Prostate gland (tissue), 2 donors: Measurements from ENCODE around the gene EIF6. TPM values are rescaled to one million over a fixed set of nuclear protein-coding genes. Genes with fewer than 3 reads are reported as not detected.

Experiments
- DNase-seq: peaks from one replicate; pipeline ENCODE4 v3.0.0-alpha.2; 2019; ENCODE audit warnings: low spot score
- H3K27ac ChIP-seq, 2 donors: fragments of 200-600 bp; sonication (generic); 2 replicates each; pipeline ENCODE4 v1.5.1; 2017 to 2019
- H3K27me3 ChIP-seq: fragments of 200-600 bp; sonication (generic); replicated peaks from 2 replicates; pipeline ENCODE4 v1.5.1; 2019; ENCODE audit not compliant: insufficient read depth
- H3K36me3 ChIP-seq, 2 donors: fragments of 200-600 bp; sonication (generic); 1 replicate in 1 of 2; 2 replicates in 1 of 2; pipeline versions ENCODE4 v1.5.1 to v1.8.1; 2017 to 2019
- H3K4me1 ChIP-seq: fragments of 200-600 bp; sonication (generic); replicated peaks from 2 replicates; pipeline ENCODE4 v1.5.1; 2019
- H3K4me3 ChIP-seq, 2 donors: fragments of 200-600 bp; sonication (generic); 2 replicates each; pipeline ENCODE4 v1.5.1; 2017 to 2019
- H3K9me3 ChIP-seq: fragments of 200-600 bp; sonication (generic); 2 replicates; pipeline ENCODE4 v1.5.1; 2017
- POLR2A ChIP-seq: fragments of 450-650 bp; IDR thresholded peaks from one replicate; pipeline ENCODE4 v1.6.1; 2016; ENCODE audit warnings: antibody characterized with exemption, mild to moderate bottlenecking
- POLR2AphosphoS5 ChIP-seq: sonication (generic); formaldehyde crosslinking; IDR thresholded peaks from one replicate; pipeline ENCODE4 v1.6.1; 2017; ENCODE audit warnings: antibody characterized with exemption
- WGBS: methylation state at CpG from one replicate; pipeline ENCODE4 v1.1.5; 2018; 5-methylcytosine and 5-hydroxymethylcytosine counted together
- intact Hi-C: fragments of 100-400 bp; cut with DNase I; formaldehyde crosslinking; loops from one replicate; pipeline ENCODE4 v1.14.2; 2022
- total RNA-seq, 2 donors: library from RNA; depleted of rRNA; stranded (reverse); fragments of >200 nt; gene quantifications; one replicate each; pipeline ENCODE4 v1.1.0, GENCODE V29; 2016
- TF ChIP-seq, protein P1 (sequence below), 4 experiments: fragments of 200-600 bp in 2 of 4; fragments of 450-650 bp in 2 of 4; sonication (generic) in 2 of 4; IDR thresholded peaks; 1 replicate in 3 of 4; 2 replicates in 1 of 4; pipeline ENCODE4 v1.5.1; 2016 to 2019; ENCODE audit warnings: antibody characterized with exemption in 4 of 4, mild to moderate bottlenecking in 2 of 4, moderate library complexity in 2 of 4

Gene EIF6
- total RNA-seq, 2 donors from 2014 or later, result 78.2 to 93.9 TPM

DNA sequence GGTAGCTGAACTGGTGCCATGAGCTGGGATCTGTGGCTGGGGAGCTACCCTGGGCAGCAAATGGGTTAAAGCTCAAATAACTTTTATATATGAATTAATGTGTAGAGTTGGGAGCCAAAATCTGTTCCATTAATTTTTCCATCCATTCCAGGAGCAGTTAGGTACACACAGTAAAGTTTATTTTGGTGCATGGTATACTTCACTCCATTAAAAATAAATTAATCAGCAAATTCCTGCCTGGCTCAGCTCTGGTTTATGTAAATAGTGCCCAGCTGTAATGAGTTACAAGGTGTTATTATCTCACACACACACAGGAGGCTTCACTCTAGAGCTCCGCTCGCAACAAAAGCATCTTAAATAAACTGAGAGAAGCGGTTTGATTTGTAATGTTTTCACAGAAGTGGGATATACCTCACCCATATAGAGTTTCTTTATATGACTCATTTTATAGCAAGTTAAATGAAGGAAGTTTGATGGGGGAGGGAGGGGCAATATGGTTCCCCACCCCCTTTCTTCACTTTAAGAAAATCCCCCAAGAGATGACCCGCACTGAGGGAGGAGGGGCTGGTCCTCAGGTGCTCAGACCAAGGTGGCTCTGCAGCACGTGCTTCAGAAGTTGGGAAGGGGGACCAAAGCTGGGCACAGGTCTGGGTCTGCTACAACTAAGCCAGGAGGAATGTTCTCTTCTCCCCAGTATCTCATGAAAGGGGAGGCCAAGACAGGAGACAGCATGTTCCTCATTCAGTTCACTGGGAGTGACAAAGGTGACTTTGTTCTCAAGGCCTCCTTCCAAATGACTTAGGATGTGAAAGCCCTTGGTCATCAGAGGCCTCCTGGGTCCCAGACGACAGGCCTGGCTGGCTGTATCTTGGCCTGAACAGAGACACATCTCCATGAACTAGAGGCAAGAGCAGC is 18.1 kb upstream of the EIF6 start:
- TF ChIP-seq POLR2A, result peak; percentile 9
- TF ChIP-seq, protein P1, sequence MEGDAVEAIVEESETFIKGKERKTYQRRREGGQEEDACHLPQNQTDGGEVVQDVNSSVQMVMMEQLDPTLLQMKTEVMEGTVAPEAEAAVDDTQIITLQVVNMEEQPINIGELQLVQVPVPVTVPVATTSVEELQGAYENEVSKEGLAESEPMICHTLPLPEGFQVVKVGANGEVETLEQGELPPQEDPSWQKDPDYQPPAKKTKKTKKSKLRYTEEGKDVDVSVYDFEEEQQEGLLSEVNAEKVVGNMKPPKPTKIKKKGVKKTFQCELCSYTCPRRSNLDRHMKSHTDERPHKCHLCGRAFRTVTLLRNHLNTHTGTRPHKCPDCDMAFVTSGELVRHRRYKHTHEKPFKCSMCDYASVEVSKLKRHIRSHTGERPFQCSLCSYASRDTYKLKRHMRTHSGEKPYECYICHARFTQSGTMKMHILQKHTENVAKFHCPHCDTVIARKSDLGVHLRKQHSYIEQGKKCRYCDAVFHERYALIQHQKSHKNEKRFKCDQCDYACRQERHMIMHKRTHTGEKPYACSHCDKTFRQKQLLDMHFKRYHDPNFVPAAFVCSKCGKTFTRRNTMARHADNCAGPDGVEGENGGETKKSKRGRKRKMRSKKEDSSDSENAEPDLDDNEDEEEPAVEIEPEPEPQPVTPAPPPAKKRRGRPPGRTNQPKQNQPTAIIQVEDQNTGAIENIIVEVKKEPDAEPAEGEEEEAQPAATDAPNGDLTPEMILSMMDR (IDR thresholded peaks at IDR 0.05), result no peak
- TF ChIP-seq POLR2AphosphoS5, result peak; percentile 16
- H3K36me3 ChIP-seq, result peaks cover 0 to 5% of the 10 kb centered on the region in 2 donors
- no peak overlapping the region for H3K4me3 ChIP-seq
- H3K27ac ChIP-seq, result peak overlapping the region; percentile 5 to 10
- intact Hi-C loops, result no loop called here
- WGBS, result 28% methylated on average over 6 of the region's 6 CpGs
- no peaks in the 10 kb centered on the region for H3K27me3 ChIP-seq
- peaks cover 9% of the 10 kb centered on the region for H3K4me1 ChIP-seq
- no peaks in the 10 kb centered on the region for H3K9me3 ChIP-seq
- DNase-seq, result no peak

DNA sequence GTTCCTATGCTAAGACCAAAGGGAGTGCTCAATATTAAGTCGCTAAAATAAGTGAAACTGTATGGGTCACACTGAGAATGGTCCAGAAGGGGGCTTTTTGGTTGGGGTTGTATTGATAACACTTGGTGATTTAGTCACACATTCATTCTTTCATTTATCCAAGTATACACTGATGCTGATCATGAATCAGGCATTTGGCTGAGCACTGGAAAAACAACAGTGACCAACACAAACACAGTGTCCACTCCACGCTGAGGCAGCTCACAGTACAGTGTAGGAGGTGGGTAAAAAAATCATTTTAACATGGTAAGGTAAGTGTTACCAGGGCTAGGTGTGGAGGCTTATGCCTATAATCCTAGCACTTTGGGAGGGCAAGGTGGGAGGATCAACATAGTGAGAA is 16.9 kb upstream of the EIF6 start:
- intact Hi-C loops, result no loop called here
- no peak for DNase-seq
- no peaks in the 10 kb centered on the region for H3K27me3 ChIP-seq
- peaks cover 0 to 3% of the 10 kb centered on the region in 2 donors for H3K36me3 ChIP-seq
- H3K4me3 ChIP-seq, result no peak overlapping the region
- H3K4me1 ChIP-seq, result no peaks in the 10 kb centered on the region
- no peaks in the 10 kb centered on the region for H3K9me3 ChIP-seq
- no peak overlapping the region for H3K27ac ChIP-seq
- no peak for TF ChIP-seq POLR2AphosphoS5
- no peak for TF ChIP-seq POLR2A
- TF ChIP-seq, protein P1 (IDR thresholded peaks at IDR 0.05), result no peak
- 78% methylated on average over 2 of the region's 2 CpGs for WGBS

DNA sequence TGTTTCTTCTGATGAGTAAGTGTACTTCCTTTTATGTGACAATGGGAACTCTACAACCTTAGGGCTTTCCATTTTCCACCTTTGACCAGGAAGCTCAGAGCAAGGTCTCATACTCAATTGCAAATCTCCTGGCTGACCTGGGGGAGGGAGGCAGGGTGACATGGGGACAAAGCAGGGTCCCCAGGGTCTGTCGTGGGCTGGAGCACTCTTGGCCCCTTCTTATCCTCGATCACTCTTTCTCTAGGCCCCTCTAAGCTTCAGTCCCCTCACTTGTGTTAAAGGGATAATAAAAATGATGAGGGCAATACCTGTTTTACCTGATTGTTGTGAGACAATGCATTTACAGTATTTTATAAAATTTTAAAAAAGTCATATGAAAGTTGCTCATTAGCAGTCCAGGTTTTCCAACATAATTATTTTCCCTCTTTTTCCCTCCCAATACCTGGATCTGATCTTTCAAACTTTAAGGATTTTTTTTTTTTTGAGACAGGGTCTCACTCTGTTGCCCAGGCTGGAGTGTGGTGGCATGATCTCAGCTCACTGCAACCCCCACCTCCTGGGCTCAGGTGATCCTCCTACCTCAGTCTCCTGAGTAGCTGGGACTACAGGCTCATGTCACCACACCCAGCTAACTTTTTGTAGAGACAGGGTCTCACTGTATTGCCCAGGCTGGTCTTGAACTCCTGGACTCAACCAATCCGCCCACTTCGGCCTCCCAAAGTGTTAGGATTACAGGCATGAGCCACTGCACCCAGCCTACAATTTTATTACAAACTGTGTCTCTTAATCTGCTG is 16.1 kb upstream of the EIF6 start:
- H3K4me3 ChIP-seq, result no peak overlapping the region
- no peaks in the 10 kb centered on the region for H3K27me3 ChIP-seq
- intact Hi-C loops, result no loop called here
- no peaks in the 10 kb centered on the region for H3K4me1 ChIP-seq
- no peaks in the 10 kb centered on the region for H3K36me3 ChIP-seq
- TF ChIP-seq, protein P1 (IDR thresholded peaks at IDR 0.05), result no peak
- TF ChIP-seq POLR2A (no peak), POLR2AphosphoS5 (no peak)
- H3K9me3 ChIP-seq, result no peaks in the 10 kb centered on the region
- DNase-seq, result no peak
- H3K27ac ChIP-seq, result no peak overlapping the region
- 75% methylated on average over 4 of the region's 4 CpGs for WGBS

DNA sequence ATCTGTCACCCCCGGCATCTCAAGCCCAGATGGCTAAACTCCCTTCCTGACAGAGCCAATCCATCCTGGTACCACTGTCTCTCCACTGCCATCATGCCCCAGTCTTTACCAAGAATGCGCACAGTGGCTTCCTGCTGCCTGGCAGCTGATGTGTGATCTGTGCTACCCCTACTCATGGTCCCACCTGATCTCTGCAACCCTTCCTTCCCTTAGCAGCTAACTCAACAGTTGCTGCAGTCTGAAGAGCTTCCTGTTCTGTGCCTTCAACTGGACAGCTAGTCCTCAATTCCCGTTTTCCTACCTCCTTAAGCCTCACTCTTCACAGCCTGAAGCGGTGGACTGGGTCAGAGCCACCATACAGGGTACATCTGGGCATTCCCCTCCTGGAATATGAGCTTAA is 15.2 kb upstream of the EIF6 start:
- no peaks in the 10 kb centered on the region for H3K4me1 ChIP-seq
- DNase-seq, result no peak
- H3K27me3 ChIP-seq, result no peaks in the 10 kb centered on the region
- H3K4me3 ChIP-seq, result no peak overlapping the region
- intact Hi-C loops, result no loop called here
- no peak for TF ChIP-seq POLR2AphosphoS5
- TF ChIP-seq POLR2A, result no peak
- TF ChIP-seq, protein P1 (IDR thresholded peaks at IDR 0.05), result no peak
- no peaks in the 10 kb centered on the region for H3K9me3 ChIP-seq
- no peaks in the 10 kb centered on the region for H3K36me3 ChIP-seq
- whole genome bisulfite sequencing, result 93% methylated on average over 4 of the region's 4 CpGs
- H3K27ac ChIP-seq, result no peak overlapping the region
